HL-60/S4 treated with phorbol 12-myristate 13-acetate at 8.2 ng/mL for 4 days and 3 days (cell line): ENCODE data around the gene GALNT2.

Experiments
- in situ Hi-C: fragments of 300-500 bp; cut with MboI; formaldehyde crosslinking; loops from 2 replicates; pipeline ENCODE4 v1.15.0; 2022; ENCODE audit warnings: low sequenced_read_pairs

The GALNT2 gene

DNA sequence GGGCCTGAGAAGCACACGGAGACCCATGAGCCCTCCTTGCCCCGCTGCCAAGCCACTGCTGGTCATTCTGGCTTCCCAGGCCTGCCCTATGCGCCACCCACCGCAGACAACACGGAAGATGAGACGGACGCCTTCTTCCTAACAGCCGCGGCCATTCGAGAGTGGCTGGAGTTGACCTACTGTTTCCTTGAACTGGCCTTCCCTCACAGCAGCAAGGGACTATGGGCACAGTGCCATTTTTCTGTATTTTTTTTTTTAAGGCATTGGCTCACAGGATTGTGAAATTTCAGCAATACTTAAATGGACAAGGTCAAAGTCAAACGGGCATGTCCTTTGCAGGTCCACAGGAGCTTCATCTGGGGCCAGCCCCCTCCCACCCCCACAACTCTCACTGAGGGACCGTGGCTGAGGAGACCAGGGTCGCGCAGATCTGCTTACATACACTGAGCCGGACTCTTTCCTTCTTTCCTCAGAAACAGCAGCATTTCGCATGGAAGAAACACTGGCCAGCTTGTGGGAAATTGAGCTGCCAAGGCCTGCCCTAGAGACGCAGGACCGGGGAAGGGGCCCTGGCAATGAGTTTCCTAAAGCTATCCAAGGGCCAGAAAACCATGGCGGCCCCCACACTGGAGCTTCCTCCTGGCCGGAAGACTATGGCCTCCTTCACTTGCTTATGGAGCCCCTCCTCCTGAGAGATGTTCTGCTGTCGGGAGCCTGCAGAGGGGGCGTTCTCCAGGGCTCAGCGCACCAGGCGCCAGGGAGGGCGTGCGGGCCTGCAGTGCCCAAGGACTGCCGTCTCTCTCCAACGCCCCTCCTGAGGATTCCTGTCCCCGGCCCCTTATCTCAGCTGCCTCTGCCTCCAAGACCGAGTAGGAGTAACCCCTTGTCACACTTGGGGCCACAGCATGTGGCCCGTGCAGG is 260.2 kb downstream of the GALNT2 start:
- in situ Hi-C loops: no loop called here

DNA sequence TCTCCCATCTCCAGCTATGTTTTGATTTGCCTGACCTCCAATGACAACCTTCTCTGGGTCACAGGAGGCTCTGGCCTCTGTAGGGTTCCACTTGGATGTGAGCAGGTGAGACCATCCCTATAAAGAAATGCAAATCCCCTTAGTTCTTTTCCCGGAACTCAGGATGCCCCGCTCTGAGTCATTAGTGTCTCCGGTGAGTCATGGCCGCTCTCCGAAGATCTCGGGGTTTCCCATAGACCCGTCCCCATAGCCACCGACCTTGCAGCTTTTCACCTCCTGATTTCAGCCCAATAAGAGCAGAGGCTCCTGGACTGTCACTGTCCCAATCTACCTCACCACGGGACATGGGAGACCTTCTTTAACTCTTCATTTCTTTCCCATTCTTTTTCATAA is 260.9 kb downstream of the GALNT2 start:
- in situ Hi-C loops: no loop called here

DNA sequence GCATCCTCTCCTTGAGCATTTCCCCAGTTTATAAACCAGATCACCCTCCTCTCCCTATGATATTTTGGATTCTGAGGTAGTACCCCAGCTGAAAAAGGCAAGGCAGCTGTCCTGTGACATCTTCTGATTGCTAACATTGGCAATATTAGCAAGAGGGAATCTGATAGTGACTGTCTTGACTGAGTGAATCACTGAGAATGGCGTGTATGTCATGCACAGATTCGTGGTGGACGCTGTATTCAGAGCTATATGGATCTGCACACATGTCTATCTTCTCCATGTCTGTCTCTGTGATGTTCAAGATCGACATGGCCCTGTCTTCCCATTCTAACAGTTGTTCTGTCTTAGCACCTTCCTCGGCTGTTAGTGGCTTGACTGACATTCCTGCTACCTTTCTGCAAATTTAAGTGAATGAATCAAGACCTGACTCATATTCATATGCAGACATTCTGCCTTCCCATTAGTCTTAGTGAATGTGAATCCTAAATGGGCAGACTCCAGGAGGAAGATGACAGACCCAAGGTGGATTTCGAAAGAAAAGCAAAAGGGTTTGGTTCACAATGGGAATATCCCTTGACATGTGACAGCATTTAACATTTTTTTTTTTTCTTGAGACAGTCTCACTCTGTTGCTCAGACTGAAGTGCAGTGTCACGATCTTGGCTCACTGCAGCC is 261.4 kb downstream of the GALNT2 start:
- in situ Hi-C loops: no loop called here

DNA sequence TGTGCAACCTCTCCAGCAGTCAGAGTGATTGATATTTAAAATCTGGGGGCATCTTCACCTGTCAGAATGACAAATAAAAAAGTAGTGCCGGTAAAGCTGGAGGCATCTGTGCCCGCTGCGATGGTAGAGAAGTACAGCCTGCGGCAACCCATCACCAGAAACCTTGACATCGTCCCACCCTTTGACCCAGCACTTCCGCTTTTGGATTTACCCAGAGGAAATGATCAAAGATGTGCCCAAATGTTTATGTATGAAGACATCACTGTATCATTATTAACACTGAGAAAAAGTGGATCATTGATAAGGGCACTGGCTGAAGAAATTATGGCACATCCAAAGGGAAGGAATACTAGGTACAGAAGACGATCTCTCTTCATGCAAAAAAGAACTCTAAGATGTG is 263.1 kb downstream of the GALNT2 start:
- in situ Hi-C loops: no loop called here
